ENCODE measurements around the gene SIRT1. TPM values are rescaled to one million over a fixed set of nuclear protein-coding genes. Genes with fewer than 3 reads are reported as not detected.
"Not testable (repeated sequence)": the region's sequence is repeated elsewhere in the genome, so short reads cannot be mapped to it uniquely, and the experiment has no call there.

SIRT1 gene
- total RNA-seq = 10 to 100 TPM; 14.7 to 24.3 (median 18.6) TPM
- 10 to 100 TPM in 2 of 3 donors, 1 to 10 TPM in 1; 7.8 to 21.4 (median 16.1) TPM for polyA plus RNA-seq
- long read RNA-seq, donor 1, full-length matches to known transcripts = 31 of 36 reads
- long read RNA-seq, donor 1, partial matches to known transcripts = 2 of 36 reads
- long read RNA-seq, donor 1, other reads (novel, unspliced or antisense) = 3 of 36 reads
- long read RNA-seq, donor 2, full-length matches to known transcripts = 39 of 44 reads
- long read RNA-seq, donor 2, partial matches to known transcripts = 3 of 44 reads
- long read RNA-seq, donor 2, other reads (novel, unspliced or antisense) = 2 of 44 reads

DNA sequence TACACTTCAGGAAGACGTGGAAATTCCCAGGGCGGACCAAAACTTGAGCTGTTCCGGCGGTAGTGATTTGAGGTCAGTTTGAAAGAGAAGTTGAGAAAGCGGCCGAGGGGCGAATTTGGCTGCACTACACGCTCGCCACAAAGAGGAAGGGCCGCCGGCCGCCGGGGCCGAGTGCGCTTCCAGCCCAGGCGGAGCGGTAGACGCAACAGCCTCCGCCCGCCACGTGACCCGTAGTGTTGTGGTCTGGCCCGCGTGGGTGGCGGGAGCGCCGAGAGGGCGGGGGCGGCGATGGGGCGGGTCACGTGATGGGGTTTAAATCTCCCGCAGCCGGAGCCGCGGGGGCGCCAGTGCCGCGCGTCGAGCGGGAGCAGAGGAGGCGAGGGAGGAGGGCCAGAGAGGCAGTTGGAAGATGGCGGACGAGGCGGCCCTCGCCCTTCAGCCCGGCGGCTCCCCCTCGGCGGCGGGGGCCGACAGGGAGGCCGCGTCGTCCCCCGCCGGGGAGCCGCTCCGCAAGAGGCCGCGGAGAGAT, at the start of gene SIRT1:
Gene SIRT1, plus strand, starts transcription at position 344 of the 529 bp plus-strand sequence. Its CDS starts 66 bp downstream, at position 410.
- intact Hi-C loops (cut with DNase I) = no loop called here
- Histone ChIP-seq H3K4me1 (peaks cover 19% of the 10 kb centered on the region), H3K36me3 (ENCODE audit: insufficient read depth in 1 of 2, low read depth in 1 of 2) (peaks cover 4 to 28% of the 10 kb centered on the region in 2 donors), H3K27me3 (ENCODE audit: insufficient read depth in 3 of 3, low read length in 2 of 3) (no peaks in the 10 kb centered on the region), H3K9me3 (no peaks in the 10 kb centered on the region), H3K27ac (peak within 1 kb of the TSS; percentile 95), H3K4me3 (peak within 1 kb of the TSS; percentile 88)
- 0 to 1% (median 1%) methylated on average over 48 to 62 of the region's 62 CpGs for WGBS, 3 donors
- peak; percentile 94 to 96 (median 95) for ATAC-seq
- peak; percentile 98 to 99 for DNase-seq
- TF ChIP-seq, protein P1, sequence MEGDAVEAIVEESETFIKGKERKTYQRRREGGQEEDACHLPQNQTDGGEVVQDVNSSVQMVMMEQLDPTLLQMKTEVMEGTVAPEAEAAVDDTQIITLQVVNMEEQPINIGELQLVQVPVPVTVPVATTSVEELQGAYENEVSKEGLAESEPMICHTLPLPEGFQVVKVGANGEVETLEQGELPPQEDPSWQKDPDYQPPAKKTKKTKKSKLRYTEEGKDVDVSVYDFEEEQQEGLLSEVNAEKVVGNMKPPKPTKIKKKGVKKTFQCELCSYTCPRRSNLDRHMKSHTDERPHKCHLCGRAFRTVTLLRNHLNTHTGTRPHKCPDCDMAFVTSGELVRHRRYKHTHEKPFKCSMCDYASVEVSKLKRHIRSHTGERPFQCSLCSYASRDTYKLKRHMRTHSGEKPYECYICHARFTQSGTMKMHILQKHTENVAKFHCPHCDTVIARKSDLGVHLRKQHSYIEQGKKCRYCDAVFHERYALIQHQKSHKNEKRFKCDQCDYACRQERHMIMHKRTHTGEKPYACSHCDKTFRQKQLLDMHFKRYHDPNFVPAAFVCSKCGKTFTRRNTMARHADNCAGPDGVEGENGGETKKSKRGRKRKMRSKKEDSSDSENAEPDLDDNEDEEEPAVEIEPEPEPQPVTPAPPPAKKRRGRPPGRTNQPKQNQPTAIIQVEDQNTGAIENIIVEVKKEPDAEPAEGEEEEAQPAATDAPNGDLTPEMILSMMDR (IDR thresholded peaks at IDR 0.05) = no peak

DNA sequence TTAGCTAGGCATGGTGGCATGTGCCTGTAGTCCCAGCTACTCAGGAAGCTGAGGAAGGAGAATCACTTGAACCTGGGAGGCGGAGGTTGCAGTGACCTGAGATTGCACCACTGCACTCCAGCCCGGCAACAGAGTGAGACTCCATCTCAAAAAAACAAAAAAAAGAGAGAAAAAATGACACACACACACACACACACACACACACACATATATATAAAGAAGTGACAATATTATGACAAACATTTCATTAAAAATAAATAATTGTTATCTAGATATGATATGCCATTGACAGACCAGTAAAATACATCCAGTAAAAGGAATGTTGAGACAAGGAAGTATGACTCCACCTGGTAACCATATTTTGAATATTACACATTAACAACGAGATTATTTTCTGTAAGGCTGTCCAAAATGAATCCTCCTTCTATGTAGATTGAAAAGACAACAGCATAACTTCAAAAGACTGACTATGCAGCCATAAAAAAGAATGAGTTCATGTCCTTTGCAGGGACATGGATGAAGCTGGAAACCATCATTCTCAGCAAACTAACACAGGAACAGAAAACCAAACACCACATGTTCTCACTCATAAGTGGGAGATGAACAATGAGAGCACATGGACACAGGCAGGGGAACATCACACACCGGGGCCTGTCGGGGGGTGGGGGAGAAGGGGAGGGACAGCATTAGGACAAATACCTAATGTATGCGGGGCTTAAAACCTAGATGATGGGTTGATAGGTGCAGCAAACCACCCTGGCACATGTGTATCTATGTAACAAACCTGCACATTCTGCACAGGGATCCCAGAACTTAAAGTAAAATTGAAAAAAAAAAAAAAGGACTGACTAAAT, 48.7 kb upstream of the SIRT1 start:
- WGBS, 3 donors = 61 to 64% (median 61%) methylated on average over 6 of the region's 6 CpGs
- intact Hi-C loops (cut with DNase I); ATAC-seq; DNase-seq; H3K4me1 ChIP-seq; H3K9me3 ChIP-seq; H3K27me3 ChIP-seq (ENCODE audit: insufficient read depth in 3 of 3, low read length in 2 of 3); H3K27ac ChIP-seq; H3K36me3 ChIP-seq (ENCODE audit: insufficient read depth in 1 of 2, low read depth in 1 of 2): not testable (repeated sequence)
- H3K4me3 ChIP-seq = peak overlapping the region; percentile 65

DNA sequence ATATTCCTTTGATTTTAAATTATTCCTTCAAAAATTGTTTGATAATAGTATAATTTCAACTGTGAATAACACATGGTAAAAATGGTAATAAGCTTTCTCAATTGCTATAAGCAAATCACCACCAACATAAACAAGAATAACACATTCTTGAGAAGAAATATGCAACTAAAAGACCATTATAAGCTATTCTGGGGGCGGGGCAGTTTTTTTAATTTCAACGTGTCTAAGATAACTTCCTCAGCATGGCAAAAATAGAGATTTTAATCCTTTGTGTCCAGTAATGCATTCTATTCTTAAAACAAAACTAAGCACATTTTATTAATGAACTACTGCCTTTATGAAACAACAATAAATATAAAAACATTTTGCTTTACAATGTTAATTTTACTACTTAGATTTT, 48.0 kb upstream of the SIRT1 start:
- intact Hi-C loops (cut with DNase I) = no loop called here
- Histone ChIP-seq H3K27ac (no peak overlapping the region), H3K4me1 (peaks cover 4% of the 10 kb centered on the region), H3K4me3 (peak overlapping the region; percentile 65), H3K9me3 (no peaks in the 10 kb centered on the region), H3K36me3 (ENCODE audit: insufficient read depth in 1 of 2, low read depth in 1 of 2) (no peaks in the 10 kb centered on the region), H3K27me3 (ENCODE audit: insufficient read depth in 3 of 3, low read length in 2 of 3) (no peaks in the 10 kb centered on the region)
- TF ChIP-seq, protein P1 (IDR thresholded peaks at IDR 0.05) = no peak
- no peak for DNase-seq
- ATAC-seq = no peak
- WGBS, 3 donors = 35 to 43% (median 42%) methylated on average over 2 of the region's 2 CpGs

DNA sequence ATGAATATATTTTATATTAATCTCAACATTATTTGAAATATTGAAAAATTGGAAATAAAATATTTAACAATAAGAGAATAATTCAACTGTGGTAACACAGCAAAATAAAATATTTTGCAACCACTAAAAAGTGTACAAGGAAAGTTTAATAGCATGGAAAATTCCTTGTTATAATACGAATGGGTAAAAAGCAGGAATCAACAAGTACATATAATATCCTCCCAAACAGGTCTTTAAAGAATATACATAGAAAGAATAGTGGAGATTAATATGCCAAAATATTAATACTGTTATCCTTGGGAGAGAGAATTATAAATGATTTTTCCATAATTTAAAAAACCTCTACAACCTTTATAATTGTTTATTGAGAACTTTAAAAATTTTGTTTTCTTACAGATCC, 47.5 kb upstream of the SIRT1 start:
- Histone ChIP-seq H3K27me3 (ENCODE audit: insufficient read depth in 3 of 3, low read length in 2 of 3) (no peaks in the 10 kb centered on the region), H3K4me1 (peaks cover 4% of the 10 kb centered on the region), H3K9me3 (no peaks in the 10 kb centered on the region), H3K36me3 (ENCODE audit: insufficient read depth in 1 of 2, low read depth in 1 of 2) (no peaks in the 10 kb centered on the region), H3K27ac (no peak overlapping the region), H3K4me3 (peak overlapping the region; percentile 65)
- intact Hi-C loops (cut with DNase I) = no loop called here
- DNase-seq (no peak), ATAC-seq (no peak)
- WGBS, 3 donors = 57 to 83% (median 59%) methylated on average over 1 of the region's 1 CpG
- TF ChIP-seq, protein P1 (IDR thresholded peaks at IDR 0.05) = no peak

Measured in psoas muscle (tissue), 8 donors.